ENCODE data around the gene PARD3. TPM values are rescaled to one million over a fixed set of nuclear protein-coding genes. Genes with fewer than 3 reads are reported as not detected.

PARD3 gene
- total and polyA plus RNA-seq, 3 donors from 2014 or later: 31.8 to 59.5 (median 49.5) TPM

DNA sequence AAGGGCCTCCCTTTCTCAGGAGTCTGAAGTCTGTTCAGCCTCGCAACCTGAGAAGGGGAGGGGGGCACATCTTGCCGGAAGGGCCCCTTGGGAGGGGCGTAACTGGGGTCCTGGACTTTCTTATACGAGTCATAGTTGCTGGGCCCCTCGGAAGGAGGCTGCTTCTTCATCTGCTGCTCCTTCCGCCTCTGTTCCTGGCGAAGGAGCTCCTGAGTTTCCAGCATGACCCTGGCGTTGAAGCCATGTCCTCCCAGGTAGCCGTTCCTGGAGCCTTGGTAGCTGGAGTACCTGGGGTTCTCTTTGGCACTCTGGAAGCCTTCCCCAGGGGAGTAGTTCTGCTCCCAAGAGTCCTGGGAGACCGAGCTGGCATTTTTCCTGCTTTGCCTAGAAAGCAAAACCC lies 703.9 kb downstream of the PARD3 start:
- Histone ChIP-seq H3K9me3 (no peaks in the 10 kb centered on the region), H3K27me3 (no peaks in the 10 kb centered on the region), H3K36me3 (ENCODE audit: low read depth, missing control alignments) (no peaks in the 10 kb centered on the region), H3K27ac (no peak overlapping the region), H3K4me1 (no peaks in the 10 kb centered on the region), H3K4me3 (no peak overlapping the region)
- DNase-seq: no peak
- 91 to 98% methylated on average over 10 of the region's 10 CpGs for WGBS, 2 donors
- intact Hi-C loops (cut with DNase I; ENCODE audit: low total_unique reads): no loop called here
- TF ChIP-seq POLR2A (IDR thresholded peaks at IDR 0.05): no peak
- TF ChIP-seq, protein P1, sequence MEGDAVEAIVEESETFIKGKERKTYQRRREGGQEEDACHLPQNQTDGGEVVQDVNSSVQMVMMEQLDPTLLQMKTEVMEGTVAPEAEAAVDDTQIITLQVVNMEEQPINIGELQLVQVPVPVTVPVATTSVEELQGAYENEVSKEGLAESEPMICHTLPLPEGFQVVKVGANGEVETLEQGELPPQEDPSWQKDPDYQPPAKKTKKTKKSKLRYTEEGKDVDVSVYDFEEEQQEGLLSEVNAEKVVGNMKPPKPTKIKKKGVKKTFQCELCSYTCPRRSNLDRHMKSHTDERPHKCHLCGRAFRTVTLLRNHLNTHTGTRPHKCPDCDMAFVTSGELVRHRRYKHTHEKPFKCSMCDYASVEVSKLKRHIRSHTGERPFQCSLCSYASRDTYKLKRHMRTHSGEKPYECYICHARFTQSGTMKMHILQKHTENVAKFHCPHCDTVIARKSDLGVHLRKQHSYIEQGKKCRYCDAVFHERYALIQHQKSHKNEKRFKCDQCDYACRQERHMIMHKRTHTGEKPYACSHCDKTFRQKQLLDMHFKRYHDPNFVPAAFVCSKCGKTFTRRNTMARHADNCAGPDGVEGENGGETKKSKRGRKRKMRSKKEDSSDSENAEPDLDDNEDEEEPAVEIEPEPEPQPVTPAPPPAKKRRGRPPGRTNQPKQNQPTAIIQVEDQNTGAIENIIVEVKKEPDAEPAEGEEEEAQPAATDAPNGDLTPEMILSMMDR (IDR thresholded peaks at IDR 0.05): no peak

DNA sequence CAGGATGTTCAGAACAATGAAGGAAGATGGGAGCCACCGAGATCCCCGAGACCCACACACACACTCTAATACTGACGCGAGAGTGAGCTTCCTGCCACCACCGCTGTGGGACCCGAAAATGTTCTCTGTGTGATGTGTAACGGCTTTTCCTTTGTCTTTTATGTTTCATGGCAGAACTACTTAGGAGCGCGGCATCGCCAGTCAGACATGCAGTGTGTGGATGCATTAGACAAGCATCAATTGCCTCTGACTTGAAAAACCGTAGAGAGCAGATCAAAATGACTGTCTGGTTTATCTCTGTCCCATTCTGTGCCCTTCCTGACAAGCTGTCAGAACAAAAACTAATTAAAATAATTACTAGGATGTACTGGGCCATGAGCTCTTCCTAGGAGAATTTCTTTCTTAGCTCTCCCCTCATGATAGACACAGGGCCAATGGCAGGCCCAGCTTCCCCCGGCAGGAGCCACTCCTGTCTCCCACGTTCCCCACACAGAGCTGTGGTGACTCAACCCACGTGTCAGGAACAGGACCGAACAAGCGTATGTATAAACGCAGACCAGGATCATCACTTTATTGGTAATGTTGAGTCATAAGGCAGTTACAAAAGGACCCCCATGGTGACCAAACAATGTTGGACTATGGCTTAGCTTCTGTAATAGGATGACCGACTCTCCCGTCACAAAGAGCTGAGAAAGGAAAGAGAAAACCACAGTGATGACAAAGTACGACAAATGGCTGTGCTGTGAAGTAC lies 705.0 kb downstream of the PARD3 start:
- DNase-seq: no peak
- TF ChIP-seq POLR2A (IDR thresholded peaks at IDR 0.05): no peak
- intact Hi-C loops (cut with DNase I; ENCODE audit: low total_unique reads): no loop called here

GRCh38 chr10:34109495-34109894 lies 705.6 kb downstream of the PARD3 start:
- intact Hi-C loops (cut with DNase I; ENCODE audit: low total_unique reads): no loop called here
- no peak overlapping the region for H3K27ac ChIP-seq
- DNase-seq: peak; percentile 68
- WGBS, 2 donors: 68 to 82% methylated on average over 7 of the region's 7 CpGs
- H3K4me3 ChIP-seq: no peak overlapping the region
- no peaks in the 10 kb centered on the region for H3K36me3 ChIP-seq (ENCODE audit: low read depth, missing control alignments)
- H3K4me1 ChIP-seq: no peaks in the 10 kb centered on the region
- H3K9me3 ChIP-seq: no peaks in the 10 kb centered on the region
- TF ChIP-seq, protein P1 (IDR thresholded peaks at IDR 0.05): no peak
- TF ChIP-seq POLR2A (IDR thresholded peaks at IDR 0.05): no peak
- no peaks in the 10 kb centered on the region for H3K27me3 ChIP-seq

More for the DNA sequence above, 705.0 kb downstream of the PARD3 start:
- no peak overlapping the region for H3K4me3 ChIP-seq
- no peaks in the 10 kb centered on the region for H3K36me3 ChIP-seq (ENCODE audit: low read depth, missing control alignments)
- no peak overlapping the region for H3K27ac ChIP-seq
- no peaks in the 10 kb centered on the region for H3K9me3 ChIP-seq
- 91 to 92% methylated on average over 20 of the region's 20 CpGs for WGBS, 2 donors
- no peaks in the 10 kb centered on the region for H3K27me3 ChIP-seq
- no peaks in the 10 kb centered on the region for H3K4me1 ChIP-seq

DNA sequence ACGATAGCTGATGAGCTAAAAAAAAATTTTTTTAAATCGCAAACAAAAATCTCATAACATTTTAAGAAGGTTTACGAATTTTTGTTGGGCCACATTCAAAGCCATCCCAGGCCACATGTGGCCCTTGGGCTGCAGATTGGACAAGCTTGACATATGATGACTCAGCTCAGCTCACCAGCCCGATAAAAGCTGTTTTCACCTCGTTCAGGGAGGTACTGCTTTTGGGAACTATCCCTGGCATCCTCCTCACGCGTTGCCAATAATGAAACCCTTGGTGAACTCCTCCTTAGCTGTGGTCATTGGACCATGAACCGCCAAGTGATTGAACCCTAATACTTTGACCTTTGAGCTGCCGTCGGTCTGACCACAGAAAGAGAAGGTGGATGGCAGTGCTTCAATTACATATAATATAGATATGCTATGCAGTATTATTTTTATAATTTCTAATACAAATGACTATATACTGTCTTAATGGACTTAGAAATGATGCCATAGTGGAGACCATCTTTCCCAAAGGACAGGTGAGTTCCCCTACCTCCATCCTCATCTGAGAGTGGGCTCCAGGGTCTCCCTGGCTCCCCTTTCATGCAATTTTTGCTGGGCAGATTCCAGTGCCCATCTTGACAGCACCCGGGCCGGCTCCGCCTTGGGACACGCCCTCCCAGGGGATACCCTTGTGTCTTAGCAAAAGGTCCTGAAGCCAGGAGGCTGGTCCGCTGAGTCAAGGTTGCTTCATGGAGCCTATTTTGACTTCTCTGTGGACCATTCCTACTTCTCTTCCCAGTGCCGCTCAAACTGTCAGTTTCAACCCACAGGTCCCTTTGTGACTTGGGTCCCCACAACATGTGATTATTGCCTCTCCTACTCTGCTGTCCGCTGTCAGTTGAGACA lies 707.2 kb downstream of the PARD3 start:
- Histone ChIP-seq H3K4me3 (no peak overlapping the region), H3K36me3 (ENCODE audit: low read depth, missing control alignments) (no peaks in the 10 kb centered on the region), H3K9me3 (no peaks in the 10 kb centered on the region), H3K27ac (no peak overlapping the region), H3K4me1 (no peaks in the 10 kb centered on the region), H3K27me3 (no peaks in the 10 kb centered on the region)
- 92 to 93% methylated on average over 17 of the region's 17 CpGs for WGBS, 2 donors
- intact Hi-C loops (cut with DNase I; ENCODE audit: low total_unique reads): no loop called here
- TF ChIP-seq, protein P1 (IDR thresholded peaks at IDR 0.05): no peak
- no peak for TF ChIP-seq POLR2A (IDR thresholded peaks at IDR 0.05)
- DNase-seq: no peak

GRCh38 chr10:34106356-34106885 lies 708.7 kb downstream of the PARD3 start:
- 84 to 86% methylated on average over 7 of the region's 7 CpGs for WGBS, 2 donors
- DNase-seq: no peak
- Histone ChIP-seq H3K4me3 (no peak overlapping the region), H3K9me3 (no peaks in the 10 kb centered on the region), H3K36me3 (ENCODE audit: low read depth, missing control alignments) (no peaks in the 10 kb centered on the region), H3K4me1 (peaks cover 6% of the 10 kb centered on the region), H3K27ac (no peak overlapping the region), H3K27me3 (no peaks in the 10 kb centered on the region)
- TF ChIP-seq POLR2A (IDR thresholded peaks at IDR 0.05): no peak
- intact Hi-C loops (cut with DNase I; ENCODE audit: low total_unique reads): no loop called here
